NCI-H2107 (cell line): ENCODE data around the gene NOTCH4.

Source experiments
- DNase-seq: peaks from one replicate; lab custom pipeline; 2025; lab: John Stamatoyannopoulos, UW

The NOTCH4 gene

GRCh38 chr6:32163559-32164258 lies 60.2 kb downstream of the NOTCH4 start:
- no peak for DNase-seq

GRCh38 chr6:32158052-32158451 lies 65.8 kb downstream of the NOTCH4 start:
- DNase-seq, result no peak

DNA sequence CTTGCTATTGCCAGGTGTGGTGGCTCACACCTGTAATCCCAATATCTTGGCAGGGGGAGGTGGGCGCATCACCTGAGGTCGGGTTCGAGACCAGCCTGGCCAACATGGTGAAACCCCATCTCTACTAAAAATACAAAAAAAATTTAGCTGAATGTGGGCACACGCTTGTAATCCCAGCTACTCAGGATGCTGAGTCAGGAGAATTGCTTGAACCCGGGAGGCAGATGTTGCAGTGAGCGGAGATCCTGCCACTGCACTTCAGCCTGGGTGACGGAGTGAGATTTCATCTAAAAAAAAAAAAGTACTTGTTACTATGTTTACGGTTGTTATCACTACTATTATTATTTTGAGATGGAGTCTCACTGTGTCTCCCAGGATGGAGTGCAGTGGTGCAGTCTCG lies 67.0 kb downstream of the NOTCH4 start:
- no peak for DNase-seq

DNA sequence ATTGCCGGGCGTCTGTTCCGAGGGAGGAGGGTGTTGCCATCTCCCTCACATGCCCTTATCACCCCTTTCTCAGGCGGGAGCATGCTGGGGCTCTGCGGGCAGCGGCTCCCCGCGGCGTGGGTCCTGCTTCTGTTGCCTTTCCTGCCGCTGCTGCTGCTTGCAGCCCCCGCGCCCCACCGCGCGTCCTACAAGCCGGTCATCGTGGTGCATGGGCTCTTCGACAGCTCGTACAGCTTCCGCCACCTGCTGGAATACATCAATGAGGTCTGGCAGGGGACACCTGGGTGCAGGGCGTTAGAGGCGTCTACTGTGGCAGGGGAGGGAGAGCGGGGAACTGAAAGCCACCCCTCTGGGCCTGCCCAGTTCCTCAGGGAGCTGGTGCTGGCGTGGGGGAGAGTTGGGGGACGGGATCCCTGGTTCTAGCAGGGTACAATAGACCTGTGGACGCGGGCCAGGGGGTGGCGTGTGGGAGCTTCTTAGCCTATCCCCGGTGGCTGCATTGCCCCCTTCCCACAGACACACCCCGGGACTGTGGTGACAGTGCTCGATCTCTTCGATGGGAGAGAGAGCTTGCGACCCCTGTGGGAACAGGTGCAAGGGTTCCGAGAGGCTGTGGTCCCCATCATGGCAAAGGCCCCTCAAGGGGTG lies 69.2 kb downstream of the NOTCH4 start:
- peak; percentile 3 for DNase-seq

DNA sequence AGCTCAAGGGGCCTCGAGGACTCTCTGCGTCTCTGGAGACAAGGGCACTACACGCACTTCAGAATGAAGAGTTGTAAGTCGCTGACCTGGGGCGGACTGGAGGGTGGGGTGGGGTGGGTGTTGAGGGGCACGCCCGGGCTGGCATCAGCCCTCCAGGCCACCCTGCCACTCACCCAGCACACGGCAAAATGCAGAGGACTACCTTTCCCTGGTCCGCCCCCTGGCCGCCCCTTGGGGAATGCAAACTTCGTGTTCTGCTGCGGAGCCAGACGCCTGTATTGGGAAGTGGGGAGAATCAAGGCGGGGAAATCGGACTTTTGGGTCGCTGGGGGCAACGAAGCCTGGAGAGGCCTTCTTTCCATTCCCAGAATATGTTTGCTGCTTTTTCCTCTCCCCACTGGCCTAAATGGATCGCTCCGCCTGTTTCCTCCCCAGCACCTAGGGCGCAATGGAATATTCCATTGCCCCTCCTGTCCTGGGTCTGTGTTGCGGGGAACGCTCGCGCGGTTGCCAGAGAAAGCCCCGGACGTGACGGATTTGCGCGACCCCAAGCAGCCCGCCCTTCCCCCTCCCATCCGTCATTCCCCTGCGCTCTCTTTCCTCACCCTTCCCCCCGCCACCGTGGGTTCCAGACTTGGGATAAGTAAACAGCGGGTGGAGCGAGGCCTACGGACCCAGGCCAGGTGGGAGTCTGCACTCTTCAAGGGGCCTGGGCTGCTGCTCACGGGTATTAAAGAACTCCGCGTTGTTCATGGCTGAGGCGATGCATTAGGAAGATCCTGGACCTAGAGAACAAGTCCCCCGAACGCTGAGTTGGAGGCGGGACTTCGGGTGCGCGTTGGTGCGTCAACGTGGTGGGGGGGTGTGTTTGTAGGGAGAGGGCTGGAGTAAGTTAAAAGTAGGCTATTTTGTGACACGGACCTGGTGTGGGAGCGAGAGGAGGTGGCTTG lies 70.0 kb downstream of the NOTCH4 start, which contains the start of gene PPT2:
PPT2 (plus strand) TSS at position 578 of the 950 bp plus-strand sequence. CDS start 454 bp downstream, outside the sequence.
- peak; percentile 20 for DNase-seq

GRCh38 chr6:32152769-32153563 lies 70.9 kb downstream of the NOTCH4 start:
- no peak for DNase-seq

DNA sequence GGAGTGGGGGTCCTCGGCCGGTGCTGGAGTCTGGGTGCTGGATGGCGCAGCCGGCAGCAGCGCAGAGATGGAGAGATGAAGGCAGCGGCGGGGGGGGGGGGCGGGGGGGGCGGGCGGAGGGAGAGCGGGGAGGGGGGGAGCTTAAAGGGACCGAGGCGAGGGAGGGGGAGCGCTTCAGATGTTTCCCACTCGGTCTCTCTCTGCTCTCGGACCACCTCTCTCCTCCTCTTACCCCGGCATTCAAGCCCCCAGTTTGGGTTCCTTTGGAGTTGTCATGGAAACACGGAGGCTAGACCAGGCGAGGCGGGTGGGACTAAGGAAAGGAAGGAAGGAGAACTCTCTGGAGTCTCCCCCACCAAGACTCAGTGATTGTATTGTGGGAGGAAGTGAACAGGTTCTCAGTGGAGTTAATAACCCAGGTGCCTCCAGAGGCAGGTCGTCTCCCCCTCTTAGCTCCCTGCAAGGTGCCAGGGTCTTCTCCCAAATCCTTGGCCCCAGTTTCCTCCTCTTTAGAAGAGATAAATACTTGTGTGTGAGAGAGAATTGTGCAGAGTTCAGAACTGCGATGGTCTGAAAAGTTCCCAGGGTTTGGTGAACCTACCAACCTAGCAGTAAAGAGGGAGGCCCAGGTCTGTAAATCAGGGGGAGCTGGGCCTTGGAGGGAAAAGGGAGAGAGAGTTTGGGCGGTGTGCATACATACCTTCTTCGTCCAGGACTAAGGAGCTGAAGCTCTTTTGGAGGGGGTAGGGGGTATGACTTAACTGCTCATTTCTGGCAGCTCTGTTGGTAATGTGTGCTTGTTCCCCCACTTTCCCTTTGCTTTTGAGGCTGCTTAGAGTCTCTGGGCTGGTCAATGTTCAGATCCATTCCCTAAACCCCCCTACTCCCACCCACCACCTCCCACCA lies 71.8 kb downstream of the NOTCH4 start, which contains the start of gene PRRT1:
PRRT1 (minus strand) TSS at position 77 of the 906 bp plus-strand sequence. CDS start 112 bp downstream, outside the sequence.
- no peak for DNase-seq

GRCh38 chr6:32151181-32151862 lies 72.5 kb downstream of the NOTCH4 start:
- no peak for DNase-seq

DNA sequence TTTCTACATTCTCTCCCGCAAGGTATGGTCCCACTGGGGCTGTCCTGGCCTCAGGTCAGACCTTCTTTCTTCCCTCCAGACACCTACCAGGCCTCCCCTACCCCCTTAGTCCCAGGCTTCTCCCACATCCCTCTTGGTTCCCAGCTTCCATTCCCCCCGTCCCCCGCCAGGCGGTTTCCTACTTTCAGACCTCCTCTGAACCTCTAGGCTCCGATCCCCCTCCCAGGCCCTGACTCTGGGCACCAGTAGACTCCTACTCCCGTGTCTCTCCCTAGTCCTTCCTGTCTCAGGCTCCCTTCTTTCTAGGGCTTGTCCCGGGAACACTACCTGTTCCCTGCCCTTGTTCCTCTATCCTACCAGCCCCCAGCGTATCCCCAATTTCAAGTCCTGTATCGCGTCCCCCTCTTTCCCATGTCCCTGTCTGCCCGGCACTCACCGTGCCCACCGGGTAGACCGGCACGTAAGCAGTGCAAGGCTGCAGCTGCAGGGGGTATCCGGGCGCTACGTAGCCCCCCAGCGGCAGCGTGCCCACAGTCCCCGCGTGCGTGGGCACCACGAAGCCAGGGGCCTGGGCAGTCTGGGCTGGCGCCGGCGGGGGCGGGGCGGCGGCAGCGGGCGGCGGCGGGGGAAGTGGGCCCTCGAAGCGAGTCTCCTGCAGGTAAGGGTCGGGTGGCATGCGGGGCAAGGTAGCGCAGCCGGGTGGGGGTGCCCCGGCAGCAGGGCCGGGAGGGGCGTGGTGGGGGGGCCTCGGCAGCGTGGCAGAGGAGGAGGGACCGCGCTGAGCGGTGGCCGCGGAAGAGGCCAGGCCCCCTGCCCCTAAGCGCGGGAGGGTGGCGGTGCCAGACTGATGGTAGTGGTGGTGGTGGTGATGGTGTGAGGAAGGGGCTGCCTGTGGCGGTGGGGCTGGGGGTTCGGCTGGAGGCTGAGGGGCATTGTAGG lies 73.7 kb downstream of the NOTCH4 start:
- DNase-seq, result no peak

DNA sequence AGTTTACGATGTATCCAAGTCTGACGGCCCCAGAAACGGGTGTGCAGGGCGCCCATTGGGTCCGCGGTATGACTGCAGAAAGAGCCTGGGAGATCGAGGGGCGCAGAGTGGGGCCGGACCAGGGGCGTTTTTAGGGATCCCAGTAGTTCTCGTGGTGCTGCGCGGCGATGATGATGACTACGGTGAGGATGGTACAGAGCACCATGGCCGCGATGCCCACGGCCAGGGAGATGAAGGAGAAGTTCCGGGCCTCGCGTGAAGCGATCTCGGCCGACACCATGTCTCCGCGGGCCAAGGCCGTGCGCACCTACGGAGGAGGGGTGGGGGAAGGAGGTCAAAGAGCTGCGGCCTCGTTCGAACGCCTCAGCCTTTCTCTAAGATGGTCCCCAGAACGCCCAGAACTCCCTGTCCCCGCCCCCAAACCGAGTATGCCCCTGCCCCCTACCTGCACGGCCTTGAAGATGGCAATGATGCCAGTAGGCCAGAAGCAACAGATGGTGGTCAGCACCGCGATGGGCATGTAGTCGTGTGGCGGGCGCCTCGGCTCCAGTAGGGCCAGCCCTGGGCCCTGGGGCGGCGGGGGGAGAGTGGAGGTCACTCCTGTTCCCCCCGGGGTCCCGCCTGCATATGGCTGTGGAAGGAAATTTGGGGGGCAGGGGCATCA lies 74.6 kb downstream of the NOTCH4 start:
- no peak for DNase-seq

DNA sequence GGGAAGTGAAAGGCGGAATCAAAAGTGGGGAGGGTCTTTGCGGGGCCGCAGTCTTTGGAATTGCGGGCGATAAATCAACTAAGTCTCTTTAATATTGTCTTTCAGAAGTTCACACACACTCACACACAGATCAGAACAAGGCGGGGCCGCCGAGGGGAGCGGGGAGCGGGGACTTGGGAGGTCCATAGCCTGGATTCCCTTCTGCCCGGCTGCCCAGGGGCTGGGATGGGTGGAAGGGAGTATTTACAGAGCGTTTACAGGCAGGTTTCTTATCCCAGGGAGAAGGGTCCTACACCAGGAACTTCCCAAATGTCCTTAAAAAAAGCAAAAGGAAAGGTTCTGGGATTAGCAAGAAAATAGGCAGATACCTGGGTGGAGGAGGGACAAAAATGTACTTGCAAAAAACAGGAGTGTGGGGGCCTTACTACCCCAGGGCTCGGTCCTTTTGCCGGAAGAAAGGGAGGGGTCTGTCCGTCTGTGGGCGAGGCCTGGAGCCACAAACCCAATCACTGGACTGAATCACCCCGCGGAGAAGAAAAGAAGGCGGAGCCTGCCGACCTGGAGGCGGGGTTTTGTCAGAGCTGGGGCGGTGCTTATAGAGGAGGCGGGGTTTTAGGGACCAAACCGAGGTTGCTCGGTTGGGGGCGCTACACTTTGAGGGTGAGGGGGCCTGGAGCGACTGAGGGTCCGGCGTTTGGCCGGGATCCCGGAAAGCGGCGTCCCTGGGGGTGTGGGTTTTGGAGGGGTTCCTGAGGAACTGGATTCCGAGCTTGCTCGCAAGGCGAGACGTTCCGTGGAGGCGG lies 75.4 kb downstream of the NOTCH4 start:
- DNase-seq, result no peak

- DNase-seq, result no peak
These were observed 76.3 kb downstream of the NOTCH4 start for GRCh38 chr6:32147401-32148132.

DNA sequence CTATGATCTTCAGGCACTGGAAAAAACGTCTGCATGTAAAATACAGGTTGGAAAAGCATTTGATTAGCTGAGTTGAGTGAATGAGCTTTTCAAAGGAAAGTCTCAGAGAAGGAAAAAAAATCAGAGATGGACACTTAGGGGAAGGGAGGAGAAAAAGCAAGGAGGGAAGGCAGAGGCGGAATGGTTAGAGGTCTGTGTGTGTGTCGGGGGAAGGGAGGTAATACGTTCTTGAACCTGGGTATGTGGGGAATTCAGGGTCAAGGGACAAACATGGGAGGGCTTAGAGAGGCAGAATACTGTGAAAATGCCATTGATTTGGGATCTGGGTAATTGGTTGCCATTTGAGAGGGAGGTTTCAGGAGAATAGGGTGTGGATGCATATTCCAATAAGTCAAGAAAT lies 77.2 kb downstream of the NOTCH4 start:
- no peak for DNase-seq

GRCh38 chr6:32146287-32146686 lies 77.6 kb downstream of the NOTCH4 start:
- no peak for DNase-seq
